NCI-H1694 treated with DMSO at 0.1 percent for 48 hours (cell line): ENCODE measurements around the gene AARS2.
"Not testable (repeated sequence)": the region's sequence is repeated elsewhere in the genome, so short reads cannot be mapped to it uniquely, and the experiment has no call there.

ENCODE experiments used
- DNase-seq: peaks from one replicate; lab custom pipeline; 2025; lab: John Stamatoyannopoulos, UW

Gene AARS2

DNA sequence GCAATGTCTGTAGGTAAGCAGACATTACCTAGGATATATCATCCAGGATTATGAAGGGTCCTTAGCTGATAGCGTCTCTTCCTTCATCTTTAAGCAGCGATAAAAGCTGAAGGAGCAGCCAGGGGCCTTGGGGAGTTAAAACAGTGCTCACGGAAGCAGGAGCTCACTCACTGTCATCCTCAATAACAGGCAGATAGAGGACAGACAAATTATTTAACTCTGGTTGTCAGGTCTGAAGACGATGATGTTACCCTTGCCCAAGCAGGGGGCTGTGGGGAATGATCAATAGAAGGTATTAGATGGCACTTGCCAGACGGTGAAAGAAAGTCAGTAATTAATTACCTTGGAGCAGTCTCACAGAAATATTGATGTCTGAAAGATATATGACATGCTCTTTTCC lies 16.7 kb upstream of the AARS2 start:
- no peak for DNase-seq

DNA sequence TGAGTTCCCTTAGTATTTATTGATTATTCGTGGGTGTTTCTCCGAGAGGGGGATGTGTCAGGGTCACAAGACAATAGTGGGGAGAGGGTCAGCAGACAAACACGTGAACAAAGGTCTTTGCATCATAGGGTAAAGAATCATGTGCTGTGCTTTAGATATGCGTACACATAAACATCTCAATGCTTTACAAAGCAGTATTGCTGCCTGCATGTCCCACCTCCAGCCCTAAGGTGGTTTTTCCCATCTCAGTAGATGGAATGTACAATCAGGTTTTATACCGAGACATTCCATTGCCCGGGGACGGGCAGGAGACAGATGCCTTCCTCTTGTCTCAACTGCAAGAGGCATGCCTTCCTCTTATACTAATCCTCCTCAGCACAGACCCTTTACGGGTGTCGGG lies 15.1 kb upstream of the AARS2 start:
- DNase-seq: not testable (repeated sequence)

DNA sequence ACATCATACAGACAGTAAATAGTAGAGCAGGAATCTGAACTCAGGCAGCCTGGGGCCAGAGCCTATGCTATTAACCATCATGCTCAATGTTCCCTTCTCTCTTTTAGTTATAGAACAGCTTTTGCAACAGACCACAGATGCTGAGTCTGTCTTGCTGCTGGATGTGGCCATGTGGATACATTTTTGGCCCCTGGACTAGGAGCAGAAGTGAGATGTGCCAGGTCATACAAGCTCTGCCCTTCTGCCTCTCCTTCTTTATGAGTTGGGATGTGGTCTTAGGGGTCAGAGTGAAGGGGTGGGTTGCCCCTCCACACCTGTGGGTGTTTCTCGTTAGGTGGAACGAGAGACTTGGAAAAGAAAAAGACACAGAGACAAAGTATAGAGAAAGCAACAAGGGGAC lies 14.6 kb upstream of the AARS2 start:
- DNase-seq: no peak

DNA sequence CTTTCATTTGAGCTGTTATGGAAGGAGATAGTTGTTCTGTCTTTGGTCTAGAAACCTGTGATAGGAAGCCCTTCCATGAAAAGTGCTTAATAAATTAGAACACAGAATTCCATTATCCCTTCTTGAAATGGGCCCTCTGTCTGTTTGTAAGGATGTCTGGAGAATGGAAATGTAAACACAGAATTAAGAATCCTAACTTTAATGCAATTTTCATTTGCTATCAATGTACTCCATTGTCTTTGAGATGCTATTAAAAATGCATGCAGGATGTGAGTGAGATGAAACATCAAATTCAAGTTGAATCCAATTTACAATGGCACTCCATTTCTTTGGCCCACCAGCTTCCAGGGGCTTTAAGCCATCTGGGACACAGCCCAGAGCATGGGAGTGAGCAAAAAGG lies 13.9 kb upstream of the AARS2 start:
- DNase-seq: no peak

DNA sequence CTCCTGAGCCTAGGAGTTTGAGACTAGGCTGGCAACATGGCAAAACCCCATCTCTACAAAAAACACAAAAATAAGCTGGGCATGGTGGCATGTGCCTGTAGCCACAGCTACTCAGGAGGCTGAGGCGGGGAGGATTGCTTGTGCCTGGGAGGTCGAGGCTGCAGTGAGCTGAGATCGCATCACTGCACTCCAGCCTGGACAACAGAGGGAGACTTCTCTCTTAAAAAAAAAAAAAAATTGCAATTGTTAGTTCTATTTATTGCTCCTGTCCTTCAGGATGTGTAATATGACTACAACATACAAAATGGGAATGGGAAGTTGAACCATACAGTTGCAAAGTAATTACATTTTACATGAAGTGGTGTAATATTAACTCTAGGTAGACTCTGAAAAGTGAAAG lies 8.1 kb upstream of the AARS2 start:
- DNase-seq: no peak

DNA sequence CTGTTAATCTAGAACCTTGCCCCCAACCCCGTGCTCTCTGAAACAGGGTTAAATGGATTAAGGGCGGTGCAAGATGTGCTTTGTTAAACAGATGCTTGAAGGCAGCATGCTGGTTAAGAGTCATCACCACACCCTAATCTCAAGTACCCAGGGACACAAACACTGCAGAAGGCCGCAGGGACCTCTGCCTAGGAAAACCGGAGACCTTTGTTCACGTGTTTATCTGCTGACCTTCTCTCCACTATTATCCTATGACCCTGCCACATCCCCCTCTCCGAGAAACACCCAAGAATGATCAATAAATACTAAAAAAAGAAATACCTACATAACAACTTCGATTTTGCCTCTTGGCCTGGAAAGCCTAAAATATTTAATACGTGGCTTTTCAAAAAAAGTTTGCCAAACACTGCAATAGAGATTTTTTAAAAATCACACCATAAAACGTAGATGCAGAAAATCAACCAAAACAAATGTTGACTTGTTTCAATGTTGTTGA lies 4.0 kb upstream of the AARS2 start:
- not testable (repeated sequence) for DNase-seq

DNA sequence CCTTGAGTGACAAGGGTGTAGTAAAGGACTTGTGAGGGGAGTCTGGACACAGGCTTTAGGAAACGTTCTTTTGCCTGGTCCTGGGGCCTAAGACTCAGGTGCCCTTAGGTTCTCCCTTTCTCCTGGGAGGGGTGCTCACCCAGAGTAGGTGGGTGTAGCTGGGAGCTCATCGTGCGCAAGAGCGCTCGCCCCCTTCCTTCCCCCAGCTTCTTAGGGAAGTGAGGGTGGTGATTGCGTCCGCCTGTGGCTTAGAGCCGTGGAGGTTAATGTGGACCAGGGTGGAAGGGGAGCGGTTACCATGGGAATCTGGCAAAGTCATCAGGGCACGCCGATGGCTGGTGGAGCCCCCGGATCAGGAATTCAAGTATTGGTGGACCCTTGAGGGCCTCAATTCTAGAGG lies 3.3 kb upstream of the AARS2 start:
- DNase-seq: no peak

DNA sequence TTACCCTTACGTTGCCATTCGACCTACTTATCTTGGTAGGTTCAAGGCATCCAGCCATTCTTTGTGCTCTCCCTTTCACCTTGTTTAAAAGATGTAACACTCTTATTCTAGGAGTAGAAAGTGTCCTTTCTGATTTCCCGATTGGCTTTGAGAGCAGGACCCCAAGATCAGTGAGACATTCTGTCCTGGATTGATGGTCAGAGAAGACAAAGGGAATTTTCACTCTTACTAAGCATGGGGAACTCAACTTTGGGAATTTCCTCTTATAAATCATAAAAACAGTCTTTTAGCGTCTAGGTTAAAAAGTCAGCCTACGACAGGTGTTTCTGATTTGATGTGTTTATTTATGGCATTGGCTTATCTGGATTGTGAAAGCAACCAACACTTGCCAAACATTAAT lies 2.8 kb upstream of the AARS2 start:
- no peak for DNase-seq

DNA sequence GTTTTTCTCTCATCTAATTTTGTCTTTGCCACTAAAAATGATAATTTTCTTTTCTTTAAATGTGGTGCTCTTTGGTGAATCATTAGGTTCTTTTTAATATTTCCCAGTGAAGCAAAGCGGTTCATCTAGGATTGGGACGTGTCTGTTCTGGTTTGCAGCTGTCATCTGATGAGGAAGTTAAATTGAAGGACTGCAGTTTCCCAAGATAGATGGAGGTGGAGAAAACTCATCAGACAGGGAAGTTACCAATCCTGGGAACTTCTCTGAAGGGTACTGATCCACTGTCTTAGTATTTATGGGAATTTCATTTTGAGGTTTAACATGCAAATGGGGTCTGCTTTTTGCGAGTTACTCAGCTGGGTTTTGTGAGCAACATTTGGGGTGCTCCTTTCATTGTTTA lies 2.4 kb upstream of the AARS2 start:
- no peak for DNase-seq

DNA sequence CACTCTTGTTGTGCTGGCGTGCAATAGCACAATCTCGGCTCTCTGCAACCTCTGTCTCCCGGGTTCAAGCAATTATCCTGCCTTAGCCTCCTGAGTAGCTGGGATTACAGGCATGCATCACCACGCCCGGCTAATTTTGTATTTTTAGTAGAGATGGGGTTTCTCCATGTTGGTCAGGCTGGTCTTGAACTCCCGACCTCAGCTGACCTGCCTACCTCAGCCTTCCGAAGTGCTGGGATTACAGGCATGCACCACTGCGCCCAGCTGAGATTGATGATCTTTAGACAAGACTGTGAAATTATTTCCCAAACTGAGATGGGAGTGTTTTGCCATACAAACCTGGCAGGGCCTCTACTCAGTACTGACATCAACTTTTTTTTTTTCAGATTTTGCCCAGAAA lies 1.5 kb upstream of the AARS2 start:
- not testable (repeated sequence) for DNase-seq

DNA sequence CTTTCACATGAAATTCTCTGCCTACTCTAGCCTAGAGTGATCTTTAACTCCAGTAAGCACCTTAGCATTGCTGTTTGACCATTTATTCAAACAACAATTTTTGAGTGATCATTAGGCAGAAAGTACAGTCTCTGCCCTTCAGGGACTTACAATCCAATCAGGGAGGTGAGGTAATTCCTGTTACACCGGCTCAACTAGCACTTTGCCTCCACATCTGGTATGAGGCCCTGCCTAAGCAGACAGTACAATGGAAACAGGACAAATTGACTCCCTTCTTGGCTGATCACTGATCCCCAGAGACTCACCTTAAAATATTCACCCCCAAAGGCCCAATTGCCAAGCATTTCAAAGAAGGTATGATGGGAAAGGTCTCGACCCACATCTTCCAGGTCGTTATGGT lies 1.4 kb downstream of the AARS2 start:
- no peak for DNase-seq

DNA sequence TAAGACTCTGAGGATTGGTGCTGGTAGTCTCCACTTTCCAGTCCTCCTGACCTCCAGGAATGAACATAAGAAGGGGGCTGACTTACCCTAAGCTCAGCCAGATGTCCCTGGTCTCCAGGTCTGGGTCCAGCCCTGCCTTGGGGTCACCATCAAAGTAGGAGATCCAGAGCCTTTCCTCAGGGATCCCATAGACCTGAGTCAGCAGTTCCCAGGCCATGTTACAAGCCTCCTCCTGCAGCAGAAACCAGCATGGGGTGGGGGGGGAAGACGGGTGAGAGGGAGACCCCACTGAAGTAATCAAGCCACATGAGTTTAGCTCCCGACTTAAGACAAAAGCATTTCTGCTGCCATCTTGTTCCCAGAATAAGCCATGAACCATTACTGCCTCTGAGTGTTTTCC lies 1.8 kb downstream of the AARS2 start:
- DNase-seq: no peak

DNA sequence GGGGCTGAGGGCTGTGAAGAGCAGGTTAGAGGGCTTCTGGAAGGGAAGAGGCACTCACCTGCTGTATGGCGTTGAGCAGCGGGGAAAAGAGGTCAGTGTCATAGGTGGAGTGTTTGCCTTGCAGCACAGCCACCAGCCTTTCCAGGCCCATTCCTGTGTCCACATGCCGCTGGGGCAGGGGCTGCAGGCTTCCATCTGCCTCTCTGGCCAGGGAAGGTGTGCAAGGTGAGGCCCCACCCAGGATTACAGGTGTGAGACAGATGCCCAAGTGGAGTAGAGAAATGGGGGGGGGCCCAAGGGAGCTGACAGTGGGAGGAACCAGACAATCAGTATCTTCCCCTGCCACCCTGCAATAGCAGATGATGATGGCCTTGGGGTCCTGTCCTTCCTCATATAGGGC lies 2.9 kb downstream of the AARS2 start:
- no peak for DNase-seq

DNA sequence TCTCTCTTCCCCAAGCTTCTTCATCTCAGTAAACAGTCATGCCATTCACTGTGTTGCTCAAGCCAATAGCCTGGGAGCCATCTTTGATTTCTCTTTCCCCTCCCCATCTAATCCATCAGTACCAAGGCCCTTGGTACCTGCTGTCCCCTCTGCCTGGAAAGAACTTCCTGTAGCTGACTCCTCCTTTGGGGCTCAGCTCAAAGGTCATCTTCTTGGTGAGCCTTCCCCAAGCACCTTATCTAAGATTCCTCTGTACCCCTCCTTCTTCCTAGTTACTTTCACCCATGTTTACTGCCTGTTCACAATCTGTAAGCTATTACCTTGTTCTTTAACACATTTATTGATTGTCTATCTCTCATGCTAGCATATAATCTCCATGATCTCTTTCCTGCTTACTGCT lies 3.5 kb downstream of the AARS2 start:
- DNase-seq: no peak

DNA sequence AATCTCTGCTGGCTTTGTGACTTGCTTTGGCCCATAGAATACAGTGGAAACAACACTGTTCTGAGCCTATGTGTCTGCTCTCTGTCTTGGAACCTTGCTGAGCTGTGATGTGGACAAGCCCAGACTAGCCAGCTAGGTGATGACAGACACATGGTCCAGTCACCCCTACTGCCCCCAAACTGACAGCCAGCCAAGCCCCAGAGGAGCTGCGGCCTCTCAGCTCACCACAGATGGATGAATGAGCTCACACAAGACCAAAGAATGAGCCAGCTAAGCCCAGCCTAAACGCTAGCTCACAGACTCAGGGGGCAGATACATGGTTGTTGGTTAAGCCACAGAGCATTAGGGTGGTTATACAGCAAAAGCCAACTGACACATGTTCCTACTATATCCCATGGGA lies 4.1 kb downstream of the AARS2 start:
- DNase-seq: no peak

DNA sequence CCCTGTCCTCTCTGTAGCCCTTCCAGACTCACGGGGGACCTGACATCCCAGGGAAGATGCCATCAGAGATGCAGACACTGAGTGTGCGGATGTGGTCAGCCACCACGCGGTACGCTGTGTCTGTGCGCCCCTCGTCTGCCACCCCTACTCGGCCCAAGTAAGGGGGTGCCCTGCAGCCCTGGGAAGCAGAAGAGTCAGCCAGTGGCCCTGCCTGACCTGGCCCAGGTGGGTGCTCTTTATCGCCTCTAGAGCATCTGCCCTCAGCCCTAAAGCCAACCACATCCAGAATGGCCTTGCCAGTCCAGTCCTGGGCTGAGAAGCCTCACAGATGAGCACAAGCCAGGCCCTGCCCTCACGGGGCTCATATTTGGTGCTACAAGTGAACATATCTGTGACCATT lies 5.9 kb downstream of the AARS2 start:
- no peak for DNase-seq

DNA sequence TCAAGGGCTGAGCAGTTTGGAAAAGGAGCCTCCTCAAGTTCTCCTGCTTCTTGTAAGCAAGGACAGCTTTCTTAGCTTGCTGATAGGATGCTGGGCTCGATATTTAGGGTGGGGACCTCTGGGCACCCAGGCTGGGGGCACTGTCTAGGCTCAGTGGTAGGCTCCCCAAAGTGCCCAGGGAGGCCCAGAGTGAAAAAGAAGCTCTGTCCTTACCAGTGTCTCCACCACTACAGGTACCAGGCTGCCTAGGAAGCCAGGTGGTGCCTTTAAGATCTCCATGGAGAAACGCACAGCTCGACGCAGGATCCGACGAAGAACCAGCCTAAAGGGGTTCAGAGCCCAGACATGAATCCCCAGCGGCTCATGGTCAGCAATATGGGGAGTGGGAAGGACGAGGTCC lies 6.4 kb downstream of the AARS2 start:
- DNase-seq: no peak

DNA sequence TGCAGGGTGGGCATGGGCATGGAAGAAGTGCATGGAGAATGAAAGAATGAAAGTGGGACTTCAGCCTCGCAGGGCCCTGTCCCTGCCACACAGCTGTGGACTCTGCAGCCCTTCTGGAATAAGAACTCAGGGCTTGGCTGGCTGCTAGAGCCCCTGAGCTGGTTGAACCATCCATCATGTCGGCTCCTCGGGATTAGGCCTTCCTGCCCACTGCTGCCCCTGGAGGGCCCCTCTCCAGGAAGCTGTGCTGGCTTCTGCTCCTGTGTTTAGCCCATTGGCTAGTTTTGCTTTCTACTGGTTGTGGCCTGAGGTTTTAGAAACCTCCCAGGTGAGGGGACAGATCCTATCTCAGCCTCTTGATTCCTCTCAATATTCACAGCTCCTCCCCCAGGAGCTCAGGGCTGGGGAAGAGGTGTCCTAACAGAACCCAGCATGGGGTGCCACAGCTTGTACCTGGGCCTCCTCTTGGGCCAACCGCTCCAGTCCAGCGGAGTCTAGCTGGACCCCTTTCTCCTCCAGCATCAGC lies 7.9 kb downstream of the AARS2 start:
- DNase-seq: no peak

DNA sequence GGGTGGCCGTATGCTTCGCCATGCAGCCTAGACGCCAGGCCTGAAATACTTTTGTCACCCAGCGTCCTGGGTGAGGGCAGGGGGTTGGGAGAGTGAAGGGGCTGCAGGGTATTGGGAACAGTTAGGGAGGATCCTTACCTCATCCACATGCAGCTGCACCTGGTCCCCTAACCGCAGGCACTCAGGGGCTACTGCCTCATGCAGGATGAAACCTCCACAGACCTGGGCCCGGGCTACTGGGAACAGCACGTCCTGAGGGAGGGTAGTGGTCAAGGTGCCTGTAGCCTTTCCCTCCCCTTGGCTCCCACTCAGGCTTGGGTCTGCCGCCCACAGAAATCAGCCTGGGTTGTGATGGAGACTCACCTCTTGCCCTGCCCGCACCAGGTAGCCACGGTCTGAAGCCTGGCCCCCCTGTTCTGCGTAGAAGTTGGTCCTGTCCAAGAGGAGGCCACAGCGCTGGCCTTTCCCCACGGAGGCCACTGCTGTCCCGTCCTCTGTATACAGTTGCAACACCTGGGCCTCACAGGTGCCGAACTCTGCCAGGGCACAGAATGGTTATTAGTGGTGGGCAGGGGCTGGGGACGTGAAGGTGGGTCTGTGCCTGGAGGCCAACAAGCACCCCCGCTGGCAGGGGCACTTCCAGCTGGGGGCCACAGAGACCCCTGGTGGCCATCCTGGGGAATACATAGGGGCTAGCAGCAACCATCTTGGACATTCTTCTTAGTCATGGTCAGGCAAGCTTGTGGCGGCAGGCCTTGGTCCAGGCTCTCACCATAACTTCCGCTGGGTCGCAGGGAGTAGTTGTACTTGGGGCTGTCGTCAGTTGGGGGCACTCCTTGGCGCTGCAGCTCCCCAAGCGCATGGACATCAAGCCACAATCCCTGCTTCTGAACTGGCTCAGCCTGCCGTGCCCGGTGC lies 8.6 kb downstream of the AARS2 start:
- DNase-seq: no peak

DNA sequence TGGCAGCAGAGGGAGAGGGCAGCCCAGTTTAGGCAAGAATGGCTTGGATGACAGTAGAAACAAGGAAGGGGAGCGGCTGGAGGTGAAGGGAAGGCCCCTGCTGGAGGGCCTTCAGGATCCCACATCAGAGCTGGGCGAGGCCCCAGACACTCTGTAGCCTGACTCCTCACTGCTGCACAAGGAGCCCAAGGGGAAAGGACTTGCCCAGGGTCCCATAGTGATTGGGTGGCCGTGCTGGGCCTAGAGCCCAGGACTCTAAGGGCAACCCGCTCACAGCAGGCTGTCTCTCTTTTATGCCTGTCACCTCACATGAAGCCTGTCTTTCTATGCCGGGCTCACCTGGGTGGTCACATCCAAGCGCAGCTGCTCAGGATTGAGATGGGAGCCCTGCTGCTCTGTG lies 9.3 kb downstream of the AARS2 start:
- no peak for DNase-seq

DNA sequence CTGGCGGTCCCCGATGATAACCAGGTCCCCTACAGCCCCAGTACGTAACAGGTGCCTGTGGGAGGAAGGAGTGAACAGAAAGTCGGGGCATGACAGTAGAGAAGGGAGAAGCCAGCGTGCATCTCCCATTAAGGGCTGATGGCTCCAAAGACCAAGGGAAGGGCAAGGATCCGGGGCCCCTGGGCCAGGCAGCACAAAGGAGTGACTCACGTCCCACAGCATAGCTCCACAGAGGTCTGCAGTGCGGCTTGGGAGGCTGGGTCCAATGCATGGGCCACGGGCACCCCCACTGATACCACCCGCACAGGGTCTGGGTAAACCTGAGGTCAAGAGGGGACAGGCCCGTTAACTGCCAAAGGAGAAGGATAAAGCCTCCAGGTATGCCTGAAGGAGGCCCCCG lies 10.3 kb downstream of the AARS2 start:
- no peak for DNase-seq

DNA sequence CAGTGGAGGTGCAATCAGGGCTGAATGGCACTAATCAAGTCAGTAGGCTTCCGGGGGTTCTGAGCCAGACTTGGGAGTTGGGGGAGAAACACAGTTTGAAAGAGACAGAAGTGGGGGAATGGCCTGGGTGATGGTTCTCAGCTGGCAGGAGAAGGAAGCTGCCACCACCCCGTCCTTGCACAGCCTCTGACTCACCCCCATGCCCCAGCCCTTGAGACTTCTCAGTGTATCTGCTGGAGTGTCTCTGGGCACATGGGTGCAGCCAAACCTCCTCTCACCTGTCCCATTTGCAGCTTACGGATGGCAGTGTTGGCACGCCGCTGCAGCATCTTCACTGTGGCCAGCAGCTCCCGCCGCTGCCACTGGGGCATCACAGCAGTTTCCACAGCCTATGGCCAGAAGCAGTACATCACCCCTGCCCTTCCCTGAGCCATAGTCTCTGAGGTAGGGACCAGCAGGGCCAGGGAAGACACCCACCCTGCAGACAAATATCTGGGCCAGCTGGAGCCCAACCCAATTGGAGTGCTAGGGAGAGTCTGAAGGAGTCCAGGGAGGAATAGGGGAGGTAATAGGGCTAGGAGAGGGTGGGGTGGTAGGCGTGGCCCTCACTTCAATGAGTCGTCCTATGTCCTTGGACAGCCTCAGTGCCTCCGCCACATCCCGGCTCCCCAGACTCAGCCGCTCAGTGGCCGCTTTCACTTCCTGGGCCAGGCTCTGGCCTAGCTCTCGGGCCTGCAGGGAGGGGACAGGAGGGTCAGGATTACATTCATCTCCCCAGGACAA lies 11.2 kb downstream of the AARS2 start:
- no peak for DNase-seq

DNA sequence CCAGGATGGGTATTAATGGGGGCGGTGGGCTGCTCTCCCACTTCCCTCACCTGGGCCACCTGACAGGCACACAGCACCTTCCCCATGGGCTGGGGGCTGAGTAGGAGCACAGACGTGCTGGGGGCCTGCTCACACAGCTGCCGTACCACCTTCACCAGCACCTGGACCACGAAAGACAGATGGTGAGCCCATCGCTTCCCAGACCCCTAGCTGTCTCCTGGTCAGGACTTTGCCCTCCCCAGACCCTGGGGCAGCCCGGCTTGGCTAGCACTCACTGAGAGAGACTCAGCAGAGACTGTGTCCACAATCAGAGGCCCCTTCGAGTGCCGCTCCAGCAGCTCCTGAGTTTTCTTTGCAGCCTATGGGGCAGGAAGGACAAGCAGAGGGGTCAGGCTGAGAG lies 12.0 kb downstream of the AARS2 start:
- DNase-seq: no peak
